OCI-LY3 (cell line): Measurements from ENCODE around the gene UBE3A.

Source experiments
- EZH2phosphoT487 ChIP-seq: fragments of 200-600 bp; shearing (Covaris generic); IDR thresholded peaks from 2 replicates; pipeline ENCODE4 v1.6.1; 2018; ENCODE audit warnings: antibody characterized with exemption, mixed run types, low read depth
- TF ChIP-seq, protein P1 (sequence below): fragments of 200-600, 300-600 bp; sonication (generic); IDR thresholded peaks from 2 replicates; pipeline ENCODE4 v1.5.1; 2014; ENCODE audit warnings: antibody characterized with exemption, low read length, low read depth

DNA sequence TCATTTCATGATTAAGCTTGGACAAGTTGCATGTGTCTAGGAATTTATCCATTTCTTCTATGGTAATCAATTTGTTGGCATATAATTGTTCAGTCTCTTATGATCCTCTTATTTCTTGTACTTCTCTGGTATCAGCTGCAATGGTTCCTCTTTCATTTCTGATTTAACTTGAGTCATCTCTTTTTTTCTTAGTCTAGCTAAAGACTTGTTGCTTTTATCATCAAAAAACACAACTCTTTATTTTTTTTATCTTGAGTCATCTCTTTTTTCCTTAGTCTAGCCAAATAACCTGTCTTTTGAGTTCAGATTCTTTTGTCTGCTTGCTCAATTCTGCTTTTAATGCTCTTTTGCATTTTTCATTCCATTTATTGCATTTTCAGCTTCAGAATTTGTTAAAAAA is 37.3 kb downstream of the UBE3A start:
- TF ChIP-seq EZH2phosphoT487 = no peak
- TF ChIP-seq, protein P1, sequence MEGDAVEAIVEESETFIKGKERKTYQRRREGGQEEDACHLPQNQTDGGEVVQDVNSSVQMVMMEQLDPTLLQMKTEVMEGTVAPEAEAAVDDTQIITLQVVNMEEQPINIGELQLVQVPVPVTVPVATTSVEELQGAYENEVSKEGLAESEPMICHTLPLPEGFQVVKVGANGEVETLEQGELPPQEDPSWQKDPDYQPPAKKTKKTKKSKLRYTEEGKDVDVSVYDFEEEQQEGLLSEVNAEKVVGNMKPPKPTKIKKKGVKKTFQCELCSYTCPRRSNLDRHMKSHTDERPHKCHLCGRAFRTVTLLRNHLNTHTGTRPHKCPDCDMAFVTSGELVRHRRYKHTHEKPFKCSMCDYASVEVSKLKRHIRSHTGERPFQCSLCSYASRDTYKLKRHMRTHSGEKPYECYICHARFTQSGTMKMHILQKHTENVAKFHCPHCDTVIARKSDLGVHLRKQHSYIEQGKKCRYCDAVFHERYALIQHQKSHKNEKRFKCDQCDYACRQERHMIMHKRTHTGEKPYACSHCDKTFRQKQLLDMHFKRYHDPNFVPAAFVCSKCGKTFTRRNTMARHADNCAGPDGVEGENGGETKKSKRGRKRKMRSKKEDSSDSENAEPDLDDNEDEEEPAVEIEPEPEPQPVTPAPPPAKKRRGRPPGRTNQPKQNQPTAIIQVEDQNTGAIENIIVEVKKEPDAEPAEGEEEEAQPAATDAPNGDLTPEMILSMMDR = no peak
